Transverse colon (tissue), 4 donors: ENCODE results near the gene OTULIN. TPM values are rescaled to one million over a fixed set of nuclear protein-coding genes. Genes with fewer than 3 reads are reported as not detected.

Source experiments
- DNase-seq: peaks from one replicate; pipeline ENCODE4 v3.0.0-alpha.2; 2019
- H3K27ac ChIP-seq, 4 donors: fragments of 200-600 bp; sonication (generic); 2 replicates each; pipeline ENCODE4 v1.5.1; 2016 to 2018; ENCODE audit warnings: inconsistent platforms in 4 of 4
- H3K27me3 ChIP-seq: fragments of 200-600 bp; sonication (generic); 2 replicates; pipeline ENCODE4 v1.5.1; 2017; ENCODE audit warnings: inconsistent platforms
- H3K36me3 ChIP-seq, 4 donors: fragments of 200-600 bp; sonication (generic); 2 replicates each; pipeline ENCODE4 v1.5.1; 2017 to 2019; ENCODE audit warnings: inconsistent platforms in 4 of 4
- H3K4me1 ChIP-seq, 4 donors: fragments of 200-600 bp; sonication (generic); 2 replicates each; pipeline ENCODE4 v1.5.1; 2017 to 2020; ENCODE audit warnings: inconsistent platforms in 4 of 4
- H3K4me3 ChIP-seq, 4 donors: fragments of 200-600 bp; sonication (generic); 1 replicate in 1 of 4; 2 replicates in 3 of 4; pipeline versions ENCODE4 v1.5.1 to v1.6.1; 2017 to 2019; ENCODE audit warnings: inconsistent platforms in 4 of 4
- H3K9me3 ChIP-seq, 2 donors: fragments of 200-600 bp; sonication (generic); 2 replicates each; pipeline ENCODE4 v1.5.1; 2017 to 2019; ENCODE audit warnings: inconsistent platforms in 2 of 2
- EP300 ChIP-seq: sonication (generic); formaldehyde crosslinking; IDR thresholded peaks from one replicate; pipeline ENCODE4 v1.6.1; 2017; ENCODE audit warnings: antibody characterized with exemption, low read depth
- POLR2A ChIP-seq: fragments of 450-650 bp; IDR thresholded peaks from one replicate; pipeline ENCODE4 v1.6.1; 2016; ENCODE audit warnings: antibody characterized with exemption, mild to moderate bottlenecking, moderate library complexity
- POLR2AphosphoS5 ChIP-seq, 3 donors: sonication (generic); formaldehyde crosslinking; IDR thresholded peaks; one replicate each; pipeline ENCODE4 v1.6.1; 2016; ENCODE audit warnings: antibody characterized with exemption in 3 of 3
- WGBS, 2 donors: methylation state at CpG; one replicate each; pipeline ENCODE4 v1.1.5; 2018; ENCODE audit warnings: low coverage in 1 of 2; 5-methylcytosine and 5-hydroxymethylcytosine counted together
- in situ Hi-C, 4 donors: fragments of 200-750 bp; cut with MboI; loops; one replicate each; pipeline versions ENCODE4 v1.15.0 to v1.15.1; 2017; ENCODE audit warnings: low sequenced_read_pairs in 3 of 4, low pct_ligation_motif_present in 1 of 4, low pct_unique_long_range_greater_than_20kb in 1 of 4
- intact Hi-C: fragments of 100-400 bp; cut with DNase I; formaldehyde crosslinking; loops from one replicate; pipeline ENCODE4 v1.15.1; 2023; ENCODE audit warnings: low total_unique reads
- total RNA-seq, 4 donors: library from RNA; depleted of rRNA; stranded (reverse); fragments of >200 nt; gene quantifications; one replicate each; pipeline ENCODE4 v1.1.0, GENCODE V29; 2016
- TF ChIP-seq, protein P1 (sequence below), 5 experiments: fragments of 200-600 bp in 3 of 5; fragments of 450-650 bp in 2 of 5; sonication (generic) in 3 of 5; IDR thresholded peaks; 1 replicate in 2 of 5; 2 replicates in 3 of 5; pipeline ENCODE4 v1.5.1; 2016 to 2017; ENCODE audit warnings: antibody characterized with exemption in 5 of 5, inconsistent platforms in 3 of 5, mild to moderate bottlenecking in 2 of 5, moderate library complexity in 1 of 5

The OTULIN gene
- total RNA-seq, 4 donors from 2014 or later, result 34.8 to 52.4 (median 40.4) TPM

DNA sequence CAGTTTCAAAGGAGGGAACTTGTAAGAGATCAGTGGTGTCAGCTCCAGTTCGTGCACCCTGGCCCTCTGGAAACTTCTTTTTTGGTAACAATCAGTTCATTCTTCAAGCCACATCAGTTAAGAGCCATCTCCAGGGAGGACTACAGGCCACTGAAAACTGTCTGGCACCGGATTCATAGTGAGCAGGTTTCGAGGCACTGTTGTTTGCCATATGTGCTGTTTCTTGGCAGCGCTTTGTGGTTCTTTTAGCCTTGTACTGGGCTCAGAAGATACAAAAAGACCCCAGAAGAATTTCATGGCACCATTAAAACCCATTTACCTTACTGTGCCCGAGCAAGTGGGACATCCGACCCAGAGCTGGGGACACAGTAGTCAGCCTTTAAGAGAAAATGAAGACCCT lies 68.5 kb downstream of the OTULIN start:
- in situ Hi-C loops, result loop anchor here in 1 of 4 donors (5.0 kb wide), 1 partner anchor 269 kb away; no protein-coding TSS in a partner anchor
- no peaks in the 10 kb centered on the region for H3K9me3 ChIP-seq

DNA sequence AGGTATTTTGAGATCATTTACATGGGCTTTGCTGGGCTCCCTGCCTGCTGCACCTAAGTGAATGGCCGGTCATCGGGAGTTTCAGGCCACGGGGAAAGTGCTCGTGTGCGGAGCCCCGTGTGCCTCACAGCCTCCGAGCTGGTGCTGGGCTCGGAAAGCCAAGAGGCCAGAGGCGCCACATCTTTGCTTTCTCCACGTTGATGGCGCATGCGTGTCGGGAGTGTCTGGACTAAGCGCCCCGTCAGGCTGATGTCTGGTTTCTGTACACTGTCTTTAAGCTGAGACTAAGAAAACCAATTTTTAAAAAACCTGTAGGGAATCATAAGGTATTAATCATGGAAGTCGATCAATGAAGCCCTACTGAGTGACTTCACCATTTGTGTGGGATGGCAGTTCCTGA lies 69.1 kb downstream of the OTULIN start:
- H3K36me3 ChIP-seq, result peaks cover 0 to 13% (median 0%) of the 10 kb centered on the region in 4 donors
- intact Hi-C loops, result loop anchor here (5.0 kb wide), 1 partner anchor 279 kb away; no protein-coding TSS in a partner anchor
- no peak overlapping the region for H3K4me3 ChIP-seq

More for the DNA sequence above, 68.5 kb downstream of the OTULIN start:
- Histone ChIP-seq H3K4me1 (peaks cover 0 to 10% (median 7%) of the 10 kb centered on the region in 4 donors), H3K4me3 (no peak overlapping the region), H3K36me3 (peaks cover 0 to 13% (median 0%) of the 10 kb centered on the region in 4 donors), H3K27ac (no peak overlapping the region), H3K27me3 (no peaks in the 10 kb centered on the region)
- no peak for TF ChIP-seq POLR2AphosphoS5 (IDR thresholded peaks at IDR 0.05)
- TF ChIP-seq, protein P1, sequence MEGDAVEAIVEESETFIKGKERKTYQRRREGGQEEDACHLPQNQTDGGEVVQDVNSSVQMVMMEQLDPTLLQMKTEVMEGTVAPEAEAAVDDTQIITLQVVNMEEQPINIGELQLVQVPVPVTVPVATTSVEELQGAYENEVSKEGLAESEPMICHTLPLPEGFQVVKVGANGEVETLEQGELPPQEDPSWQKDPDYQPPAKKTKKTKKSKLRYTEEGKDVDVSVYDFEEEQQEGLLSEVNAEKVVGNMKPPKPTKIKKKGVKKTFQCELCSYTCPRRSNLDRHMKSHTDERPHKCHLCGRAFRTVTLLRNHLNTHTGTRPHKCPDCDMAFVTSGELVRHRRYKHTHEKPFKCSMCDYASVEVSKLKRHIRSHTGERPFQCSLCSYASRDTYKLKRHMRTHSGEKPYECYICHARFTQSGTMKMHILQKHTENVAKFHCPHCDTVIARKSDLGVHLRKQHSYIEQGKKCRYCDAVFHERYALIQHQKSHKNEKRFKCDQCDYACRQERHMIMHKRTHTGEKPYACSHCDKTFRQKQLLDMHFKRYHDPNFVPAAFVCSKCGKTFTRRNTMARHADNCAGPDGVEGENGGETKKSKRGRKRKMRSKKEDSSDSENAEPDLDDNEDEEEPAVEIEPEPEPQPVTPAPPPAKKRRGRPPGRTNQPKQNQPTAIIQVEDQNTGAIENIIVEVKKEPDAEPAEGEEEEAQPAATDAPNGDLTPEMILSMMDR (IDR thresholded peaks at IDR 0.05), result no peak
- no peak for TF ChIP-seq POLR2A
- TF ChIP-seq EP300, result no peak
- 95% methylated on average over 6 of the region's 6 CpGs; no CpG with 5 or more reads in 1 of the 2 donors for WGBS, 2 donors
- intact Hi-C loops, result loop anchor here (5.0 kb wide), 1 partner anchor 279 kb away; no protein-coding TSS in a partner anchor
- DNase-seq, result no peak

GRCh38 chr5:14734396-14734795 lies 69.9 kb downstream of the OTULIN start:
- no peak overlapping the region for H3K4me3 ChIP-seq
- no peak for DNase-seq
- peaks cover 0 to 13% (median 0%) of the 10 kb centered on the region in 4 donors for H3K36me3 ChIP-seq
- TF ChIP-seq POLR2AphosphoS5 (IDR thresholded peaks at IDR 0.05) (no peak), POLR2A (no peak), EP300 (no peak)
- TF ChIP-seq, protein P1 (IDR thresholded peaks at IDR 0.05), result no peak
- H3K27ac ChIP-seq, result no peak overlapping the region
- H3K9me3 ChIP-seq, result no peaks in the 10 kb centered on the region
- WGBS, 2 donors, result 60 to 71% methylated on average over 8 to 13 of the region's 13 CpGs
- in situ Hi-C loops (loop anchor here in 1 of 4 donors (5.0 kb wide), 1 partner anchor 268 kb away; no protein-coding TSS in a partner anchor), intact Hi-C loops (loop anchor here (5.0 kb wide), 1 partner anchor 278 kb away; no protein-coding TSS in a partner anchor)
- no peaks in the 10 kb centered on the region for H3K4me1 ChIP-seq
- H3K27me3 ChIP-seq, result no peaks in the 10 kb centered on the region

More for the DNA sequence above, 69.1 kb downstream of the OTULIN start:
- Histone ChIP-seq H3K9me3 (no peaks in the 10 kb centered on the region), H3K27ac (no peak overlapping the region), H3K4me1 (peaks cover 0 to 5% (median 4%) of the 10 kb centered on the region in 4 donors), H3K27me3 (no peaks in the 10 kb centered on the region)
- 87 to 97% methylated on average over 9 to 16 of the region's 16 CpGs for WGBS, 2 donors
- no peak for DNase-seq
- no peak for TF ChIP-seq POLR2AphosphoS5 (IDR thresholded peaks at IDR 0.05)
- no peak for TF ChIP-seq POLR2A
- TF ChIP-seq EP300, result no peak
- TF ChIP-seq, protein P1 (IDR thresholded peaks at IDR 0.05), result no peak
- in situ Hi-C loops, result loop anchor here in 1 of 4 donors (5.0 kb wide), 1 partner anchor 269 kb away; no protein-coding TSS in a partner anchor

- Histone ChIP-seq H3K9me3 (no peaks in the 10 kb centered on the region), H3K27ac (no peak overlapping the region), H3K36me3 (peaks cover 0 to 13% (median 0%) of the 10 kb centered on the region in 4 donors), H3K4me1 (no peaks in the 10 kb centered on the region), H3K4me3 (no peak overlapping the region), H3K27me3 (no peaks in the 10 kb centered on the region)
- DNase-seq, result no peak
- intact Hi-C loops, result no loop called here
- in situ Hi-C loops, result no loop called here
- TF ChIP-seq, protein P1 (IDR thresholded peaks at IDR 0.05), result no peak
- no peak for TF ChIP-seq POLR2AphosphoS5 (IDR thresholded peaks at IDR 0.05)
- no peak for TF ChIP-seq POLR2A
- no peak for TF ChIP-seq EP300
- 64% methylated on average over 4 of the region's 4 CpGs; no CpG with 5 or more reads in 1 of the 2 donors for WGBS, 2 donors
Measured at GRCh38 chr5:14735944-14736343, 71.4 kb downstream of the OTULIN start.
